A549 (cell line): ENCODE data around the gene PDE6G. TPM values are rescaled to one million over a fixed set of nuclear protein-coding genes. Genes with fewer than 3 reads are reported as not detected.
A peak's percentile ranks its signal among the peaks of the same experiment; 100 is the strongest.

Experiments used
- ATAC-seq, 2 experiments: fragments of 200-7000 bp in 1 of 2; fragments of >200 bp in 1 of 2; cut with Nextera tagmentation in 1 of 2; cut with Tn5 transposase in 1 of 2; 3 replicates each; pipeline versions ENCODE4 v1.8.0 to v1.9.1; 2018 to 2020; ENCODE audit warnings: mild to moderate bottlenecking in 1 of 2, moderate library complexity in 1 of 2
- CTCF ChIA-PET: fragments of 300-600 bp; sonication (Branson Sonifier 250); formaldehyde crosslinking; extraction: SDS; loops from one replicate; lab custom pipeline; 2021; ENCODE audit warnings: antibody characterized with exemption, inconsistent platforms; lab: Yijun Ruan, JAX
- POLR2A ChIA-PET: fragments of 350-600 bp; formaldehyde crosslinking; extraction: SDS; loops from one replicate; lab custom pipeline; 2021; ENCODE audit warnings: antibody characterized with exemption, inconsistent platforms; lab: Yijun Ruan, JAX
- DNase-seq, 2 experiments: peaks; one replicate each; pipeline versions ENCODE4 v3.0.0 to v3.0.0-alpha.2; 2011 to 2016; ENCODE audit warnings: low read depth in 1 of 2, low spot score in 1 of 2
- FAIRE-seq: peaks from 2 replicates; lab custom pipeline; 2011; peaks lifted over from hg19 to GRCh38; lab: Jason Lieb, UNC
- H3K27ac ChIP-seq, 2 experiments: fragments of >200 bp; sonication (Bioruptor Twin); formaldehyde crosslinking; 3 replicates each; pipeline ENCODE4 v1.5.1; 2016 to 2017
- H3K4me1 ChIP-seq: fragments of >200 bp; sonication (Bioruptor Twin); formaldehyde crosslinking; 3 replicates; pipeline ENCODE4 v1.6.1; 2016
- H3K4me2 ChIP-seq: fragments of >200 bp; sonication (Bioruptor Twin); formaldehyde crosslinking; 3 replicates; pipeline ENCODE4 v1.6.1; 2016
- H3K4me3 ChIP-seq: fragments of >200 bp; sonication (Bioruptor Twin); formaldehyde crosslinking; 3 replicates; pipeline ENCODE4 v1.5.1; 2016
- H3K9me3 ChIP-seq: fragments of >200 bp; sonication (Bioruptor Twin); formaldehyde crosslinking; 3 replicates; pipeline ENCODE4 v1.6.1; 2016
- CEBPB ChIP-seq, 2 experiments: fragments of >200 bp in 1 of 2; sonication (Bioruptor Twin) in 1 of 2; formaldehyde crosslinking in 1 of 2; IDR thresholded peaks; 2 replicates each; pipeline ENCODE4 v1.6.1; 2012 to 2016
- CTCF ChIP-seq: fragments of >200 bp; sonication (Bioruptor Twin); formaldehyde crosslinking; IDR thresholded peaks from 3 replicates; pipeline ENCODE4 v1.5.1; 2016
- FOSB ChIP-seq: fragments of 250-450 bp; sonication (Bioruptor Pico); IDR thresholded peaks from 2 replicates; pipeline ENCODE4 v1.5.0; 2020; ENCODE audit warnings: mild to moderate bottlenecking, moderate library complexity
- HDAC2 ChIP-seq: fragments of 200-600 bp; sonication (generic); IDR thresholded peaks from 2 replicates; pipeline ENCODE4 v1.6.1; 2016
- HMGXB4 ChIP-seq: fragments of 250-450 bp; sonication (Bioruptor Pico); IDR thresholded peaks from 2 replicates; pipeline ENCODE4 v1.5.0; 2021; ENCODE audit warnings: mild to moderate bottlenecking, moderate library complexity, borderline replicate concordance
- JUN ChIP-seq, 2 experiments: fragments of >200 bp; sonication (Bioruptor Twin); formaldehyde crosslinking; IDR thresholded peaks; 2 replicates in 1 of 2; 3 replicates in 1 of 2; pipeline ENCODE4 v1.6.1; 2016 to 2017
- MAX ChIP-seq: IDR thresholded peaks from 2 replicates; pipeline ENCODE4 v1.6.1; 2012
- NFE2L2 ChIP-seq: fragments of 150-350 bp; conservative IDR thresholded peaks from 2 replicates; pipeline ENCODE4 v1.6.1; 2014; ENCODE audit warnings: low read length
- NPAS2 ChIP-seq: fragments of 250-450 bp; sonication (Bioruptor Pico); IDR thresholded peaks from 2 replicates; pipeline ENCODE4 v1.8.0; 2022; ENCODE audit warnings: mild to moderate bottlenecking, moderate library complexity, borderline replicate concordance
- NR3C1 ChIP-seq: fragments of >200 bp; sonication (Bioruptor Twin); formaldehyde crosslinking; IDR thresholded peaks from 3 replicates; pipeline ENCODE4 v1.6.1; 2017
- PHF8 ChIP-seq: fragments of 200-600 bp; sonication (generic); IDR thresholded peaks from 2 replicates; pipeline ENCODE4 v1.6.1; 2016; ENCODE audit warnings: low read depth, mild to moderate bottlenecking, antibody characterized with exemption, moderate library complexity, borderline replicate concordance
- POLR2A ChIP-seq: IDR thresholded peaks from 2 replicates; pipeline ENCODE4 v1.6.1; 2012; ENCODE audit warnings: mild to moderate bottlenecking, low read length
- SMC3 ChIP-seq: fragments of >200 bp; sonication (Bioruptor Twin); formaldehyde crosslinking; IDR thresholded peaks from 3 replicates; pipeline ENCODE4 v1.6.1; 2018; ENCODE audit warnings: inconsistent platforms
- ZSCAN20 ChIP-seq: fragments of 250-450 bp; sonication (Bioruptor Pico); IDR thresholded peaks from 2 replicates; pipeline ENCODE4 v1.8.0; 2022; ENCODE audit warnings: mild to moderate bottlenecking, moderate library complexity
- WGBS: methylation state at CpG from one replicate; pipeline ENCODE4 v1.1.6; 2017; ENCODE audit errors: missing lambda C conversion rate; 5-methylcytosine and 5-hydroxymethylcytosine counted together
- polyA plus RNA-seq, 4 experiments: library from polyadenylated mRNA; depleted of rRNA in 3 of 4; stranded (reverse); fragments of >200 nt; fragmentation: RNase III in 1 of 4; extraction: RNeasy Plus Mini Kit Qiagen cat#74134 plus additional on column Dnase treatment in 1 of 4; gene quantifications; 2 replicates in 3 of 4; 3 replicates in 1 of 4; pipeline ENCODE4 v1.2.3, GENCODE V29; 2011 to 2017
- TF ChIP-seq, protein P1 (sequence below): IDR thresholded peaks from 2 replicates; pipeline ENCODE4 v1.6.1; 2012

The PDE6G gene
- polyA plus RNA-seq, 2 of the 4 experiments (the other 2 are of a cell fraction): 1.2 TPM

- H3K4me3 ChIP-seq: no peak overlapping the region
- peaks cover 9% of the 10 kb centered on the region for H3K4me1 ChIP-seq
- no peak for FAIRE-seq
- H3K27ac ChIP-seq: no peak overlapping the region
- CTCF ChIA-PET: interaction anchor here (0.7 to 5.1 kb wide), 7 partner anchors 8 to 334 kb away, joined by 3 to 54 read pairs (median 4); partner anchors contain the start of genes ARL16 and HGS
- H3K9me3 ChIP-seq: no peaks in the 10 kb centered on the region
- TF ChIP-seq PHF8: no peak
- TF ChIP-seq, protein P1, sequence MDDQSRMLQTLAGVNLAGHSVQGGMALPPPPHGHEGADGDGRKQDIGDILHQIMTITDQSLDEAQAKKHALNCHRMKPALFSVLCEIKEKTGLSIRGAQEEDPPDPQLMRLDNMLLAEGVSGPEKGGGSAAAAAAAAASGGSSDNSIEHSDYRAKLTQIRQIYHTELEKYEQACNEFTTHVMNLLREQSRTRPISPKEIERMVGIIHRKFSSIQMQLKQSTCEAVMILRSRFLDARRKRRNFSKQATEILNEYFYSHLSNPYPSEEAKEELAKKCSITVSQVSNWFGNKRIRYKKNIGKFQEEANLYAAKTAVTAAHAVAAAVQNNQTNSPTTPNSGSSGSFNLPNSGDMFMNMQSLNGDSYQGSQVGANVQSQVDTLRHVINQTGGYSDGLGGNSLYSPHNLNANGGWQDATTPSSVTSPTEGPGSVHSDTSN: peak; percentile 42; the same call in 1 of the 2 replicates
- no peak for TF ChIP-seq CEBPB (IDR thresholded peaks at IDR 0.05)
- TF ChIP-seq ZSCAN20 (CRISPR knock-in tag): no peak
- TF ChIP-seq NPAS2: no peak
- no peak for TF ChIP-seq NR3C1
- no peak for TF ChIP-seq MAX
- TF ChIP-seq CTCF: no peak
- TF ChIP-seq, all 56 proteins: peak for 1
- ATAC-seq: peak in 1 of 2 experiments; percentile 2; a peak in 1 of 6 replicates
- POLR2A ChIA-PET: interaction anchor here (1.1 to 1.6 kb wide), 2 partner anchors 13 to 15 kb away, joined by 6 to 8 read pairs; partner anchors contain the start of genes ARL16, HGS and SLC25A10
- no peak for DNase-seq
- 97% methylated on average over 40 of the region's 40 CpGs for WGBS
- no peak overlapping the region for H3K4me2 ChIP-seq
These were observed 40.0 kb upstream of the PDE6G start for GRCh38 chr17:81696218-81696941.

DNA sequence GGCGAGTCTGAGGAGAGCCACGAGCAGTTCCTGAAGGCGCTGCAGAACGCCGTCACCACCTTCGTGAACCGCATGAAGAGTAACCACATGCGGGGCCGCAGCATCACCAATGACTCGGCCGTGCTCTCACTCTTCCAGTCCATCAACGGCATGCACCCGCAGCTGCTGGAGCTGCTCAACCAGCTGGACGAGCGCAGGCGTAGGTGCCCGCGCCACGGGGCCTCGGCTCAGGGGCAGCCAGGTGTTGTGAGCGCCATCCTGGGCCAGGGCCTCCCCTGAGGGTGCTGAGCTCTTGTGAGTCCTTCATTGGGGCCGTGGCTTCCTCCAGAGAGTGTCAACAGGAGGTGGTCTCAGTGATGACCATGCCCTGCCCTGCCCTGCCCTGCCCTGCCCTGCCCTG lies 39.5 kb upstream of the PDE6G start:
- WGBS: 95% methylated on average over 22 of the region's 22 CpGs
- TF ChIP-seq JUN (IDR thresholded peaks at IDR 0.05) (no peak), POLR2A (no peak), HMGXB4 (CRISPR knock-in tag) (no peak), FOSB (CRISPR knock-in tag) (no peak), HDAC2 (no peak), SMC3 (no peak)
- FAIRE-seq (no peak), ATAC-seq (0 out of 6 replicates have a peak, but pooled peaks of 1 of the 2 experiments have one; percentile 1), DNase-seq (no peak)
- Histone ChIP-seq H3K27ac (no peak overlapping the region), H3K9me3 (no peaks in the 10 kb centered on the region), H3K4me1 (peaks cover 3% of the 10 kb centered on the region; the same call in 1 of the 3 replicates), H3K4me2 (no peak overlapping the region), H3K4me3 (no peak overlapping the region)
- POLR2A ChIA-PET: interaction anchor here (1.1 to 1.6 kb wide), 2 partner anchors 12 to 16 kb away, joined by 6 to 8 read pairs; partner anchors contain the start of genes ARL16, HGS and SLC25A10
- CTCF ChIA-PET: interaction anchor here (0.7 to 5.1 kb wide), 8 partner anchors 8 to 335 kb away, joined by 3 to 54 read pairs (median 4); partner anchors contain the start of genes ARL16 and HGS

DNA sequence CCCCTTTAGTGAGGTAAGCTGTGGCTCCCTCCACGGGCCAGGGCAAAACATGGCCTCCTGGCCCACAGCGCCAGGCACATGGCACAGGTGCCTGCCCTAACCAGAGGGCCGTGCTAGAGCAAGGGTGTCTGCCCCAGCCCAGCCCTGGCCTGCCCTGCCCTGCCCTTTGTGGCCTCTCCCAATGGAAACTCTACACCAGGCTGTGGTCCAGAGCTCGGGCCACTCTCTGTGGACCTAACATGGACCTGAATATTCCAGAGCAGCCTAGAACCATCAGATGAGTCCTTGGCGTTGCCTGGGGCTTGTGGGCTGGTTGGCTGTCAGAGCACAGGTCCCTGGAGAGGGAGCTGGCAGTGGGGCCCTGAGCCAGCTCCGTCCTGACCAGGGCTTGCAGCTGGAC lies 38.9 kb upstream of the PDE6G start:
- no peak for FAIRE-seq
- CTCF ChIA-PET: interaction anchor here (0.7 to 5.1 kb wide), 6 partner anchors 9 to 23 kb away, joined by 3 to 54 read pairs (median 3); partner anchors contain the start of genes ARL16 and HGS
- 95% methylated on average over 5 of the region's 6 CpGs for WGBS
- no peak for DNase-seq
- H3K4me3 ChIP-seq: no peak overlapping the region
- no peak overlapping the region for H3K4me2 ChIP-seq
- no peak overlapping the region for H3K27ac ChIP-seq
- TF ChIP-seq FOSB (CRISPR knock-in tag) (no peak), NFE2L2 (no peak)
- H3K4me1 ChIP-seq: no peaks in the 10 kb centered on the region
- ATAC-seq: peak; percentile 6 to 7; a peak in 2 of 6 replicates
- no peaks in the 10 kb centered on the region for H3K9me3 ChIP-seq
- POLR2A ChIA-PET: interaction anchor here (1.1 to 1.6 kb wide), 2 partner anchors 12 to 16 kb away, joined by 6 to 8 read pairs; partner anchors contain the start of genes ARL16, HGS and SLC25A10
